Measurements from ENCODE around the gene CDC5L. TPM values are rescaled to one million over a fixed set of nuclear protein-coding genes. Genes with fewer than 3 reads are reported as not detected.

The CDC5L gene
- total RNA-seq, 1 donor from 2014 or later = 26.5 TPM

- H3K36me3 Mint-ChIP-seq (ENCODE audit: low read depth) = no peaks in the 10 kb centered on the region
Measured at GRCh38 chr6:44473393-44474189, 86.1 kb downstream of the CDC5L start.

GRCh38 chr6:44474190-44474631 is 86.7 kb downstream of the CDC5L start:
- no peaks in the 10 kb centered on the region for H3K36me3 Mint-ChIP-seq (ENCODE audit: low read depth)
- H3K4me1 Mint-ChIP-seq = no peaks in the 10 kb centered on the region
- no peak overlapping the region for H3K27ac Mint-ChIP-seq
- intact Hi-C loops (cut with micrococcal nuclease) = loop anchor here (2.0 to 10.0 kb wide), 3 partner anchors 121 to 1449 kb away; no protein-coding TSS in a partner anchor
- no peak for DNase-seq
- H3K27me3 Mint-ChIP-seq = peaks cover 9% of the 10 kb centered on the region
- no peaks in the 10 kb centered on the region for H3K9me3 Mint-ChIP-seq
- H3K4me3 Mint-ChIP-seq = no peak overlapping the region

More at GRCh38 chr6:44473393-44474189, 86.1 kb downstream of the CDC5L start:
- Mint-ChIP-seq H3K27me3 (peaks cover 10% of the 10 kb centered on the region), H3K4me3 (no peak overlapping the region), H3K27ac (no peak overlapping the region), H3K4me1 (no peaks in the 10 kb centered on the region), H3K9me3 (no peaks in the 10 kb centered on the region)
- DNase-seq = no peak
- intact Hi-C loops (cut with micrococcal nuclease) = loop anchor here (2.0 to 10.0 kb wide), 3 partner anchors 121 to 1449 kb away; no protein-coding TSS in a partner anchor

- H3K9me3 Mint-ChIP-seq = no peaks in the 10 kb centered on the region
- peaks cover 13% of the 10 kb centered on the region for H3K27me3 Mint-ChIP-seq
- no peak for DNase-seq
- H3K36me3 Mint-ChIP-seq (ENCODE audit: low read depth) = no peaks in the 10 kb centered on the region
- H3K27ac Mint-ChIP-seq = no peak overlapping the region
- H3K4me3 Mint-ChIP-seq = no peak overlapping the region
- H3K4me1 Mint-ChIP-seq = no peaks in the 10 kb centered on the region
- intact Hi-C loops (cut with micrococcal nuclease) = loop anchor here (2.0 to 10.0 kb wide), 4 partner anchors 120 to 1448 kb away; no protein-coding TSS in a partner anchor
Measured at GRCh38 chr6:44474643-44475042, 87.1 kb downstream of the CDC5L start.

- no peak for DNase-seq
- peaks cover 13% of the 10 kb centered on the region for H3K27me3 Mint-ChIP-seq
Measured at GRCh38 chr6:44475417-44475778, 87.9 kb downstream of the CDC5L start.

GRCh38 chr6:44475779-44476434 is 88.4 kb downstream of the CDC5L start:
- no peak overlapping the region for H3K27ac Mint-ChIP-seq
- H3K4me3 Mint-ChIP-seq = no peak overlapping the region
- peaks cover 13% of the 10 kb centered on the region for H3K27me3 Mint-ChIP-seq
- H3K36me3 Mint-ChIP-seq (ENCODE audit: low read depth) = no peaks in the 10 kb centered on the region
- intact Hi-C loops (cut with micrococcal nuclease) = loop anchor here (2.0 to 10.0 kb wide), 4 partner anchors 119 to 1447 kb away; no protein-coding TSS in a partner anchor
- no peaks in the 10 kb centered on the region for H3K9me3 Mint-ChIP-seq
- DNase-seq = peak; percentile 93
- no peaks in the 10 kb centered on the region for H3K4me1 Mint-ChIP-seq

More at GRCh38 chr6:44475417-44475778, 87.9 kb downstream of the CDC5L start:
- Mint-ChIP-seq H3K27ac (no peak overlapping the region), H3K36me3 (ENCODE audit: low read depth) (no peaks in the 10 kb centered on the region), H3K9me3 (no peaks in the 10 kb centered on the region), H3K4me1 (no peaks in the 10 kb centered on the region), H3K4me3 (no peak overlapping the region)
- intact Hi-C loops (cut with micrococcal nuclease) = loop anchor here (2.0 to 10.0 kb wide), 4 partner anchors 119 to 1447 kb away; no protein-coding TSS in a partner anchor

GRCh38 chr6:44476849-44477248 is 89.3 kb downstream of the CDC5L start:
- Mint-ChIP-seq H3K9me3 (no peaks in the 10 kb centered on the region), H3K36me3 (ENCODE audit: low read depth) (no peaks in the 10 kb centered on the region), H3K4me3 (no peak overlapping the region), H3K27ac (no peak overlapping the region), H3K27me3 (peaks cover 11% of the 10 kb centered on the region), H3K4me1 (no peaks in the 10 kb centered on the region)
- intact Hi-C loops (cut with micrococcal nuclease) = loop anchor here (5.0 to 10.0 kb wide), 3 partner anchors 118 to 945 kb away; no protein-coding TSS in a partner anchor
- no peak for DNase-seq

GRCh38 chr6:44477293-44477894 is 89.9 kb downstream of the CDC5L start:
- no peaks in the 10 kb centered on the region for H3K4me1 Mint-ChIP-seq
- no peak for DNase-seq
- no peak overlapping the region for H3K4me3 Mint-ChIP-seq
- H3K27ac Mint-ChIP-seq = no peak overlapping the region
- intact Hi-C loops (cut with micrococcal nuclease) = loop anchor here (5.0 to 10.0 kb wide), 3 partner anchors 117 to 945 kb away; no protein-coding TSS in a partner anchor
- no peaks in the 10 kb centered on the region for H3K36me3 Mint-ChIP-seq (ENCODE audit: low read depth)
- no peaks in the 10 kb centered on the region for H3K9me3 Mint-ChIP-seq
- H3K27me3 Mint-ChIP-seq = peaks cover 11% of the 10 kb centered on the region

GRCh38 chr6:44478158-44478557 is 90.7 kb downstream of the CDC5L start:
- Mint-ChIP-seq H3K36me3 (ENCODE audit: low read depth) (no peaks in the 10 kb centered on the region), H3K27me3 (peaks cover 11% of the 10 kb centered on the region), H3K4me1 (no peaks in the 10 kb centered on the region), H3K4me3 (no peak overlapping the region), H3K27ac (no peak overlapping the region), H3K9me3 (no peaks in the 10 kb centered on the region)
- no peak for DNase-seq
- intact Hi-C loops (cut with micrococcal nuclease) = loop anchor here (5.0 to 10.0 kb wide), 3 partner anchors 117 to 944 kb away; no protein-coding TSS in a partner anchor

- Mint-ChIP-seq H3K9me3 (no peaks in the 10 kb centered on the region), H3K27me3 (peaks cover 11% of the 10 kb centered on the region), H3K27ac (no peak overlapping the region), H3K4me1 (no peaks in the 10 kb centered on the region), H3K36me3 (ENCODE audit: low read depth) (no peaks in the 10 kb centered on the region), H3K4me3 (no peak overlapping the region)
- no peak for DNase-seq
- intact Hi-C loops (cut with micrococcal nuclease) = loop anchor here (5.0 to 10.0 kb wide), 3 partner anchors 116 to 944 kb away; no protein-coding TSS in a partner anchor
Measured at GRCh38 chr6:44478591-44479254, 91.2 kb downstream of the CDC5L start.

GRCh38 chr6:44480097-44480541 is 92.6 kb downstream of the CDC5L start:
- H3K4me3 Mint-ChIP-seq = no peak overlapping the region

GRCh38 chr6:44481056-44481455 is 93.5 kb downstream of the CDC5L start:
- peaks cover 12% of the 10 kb centered on the region for H3K27me3 Mint-ChIP-seq
- no peaks in the 10 kb centered on the region for H3K9me3 Mint-ChIP-seq
- H3K36me3 Mint-ChIP-seq (ENCODE audit: low read depth) = no peaks in the 10 kb centered on the region
- no peak overlapping the region for H3K4me3 Mint-ChIP-seq
- intact Hi-C loops (cut with micrococcal nuclease) = no loop called here
- H3K27ac Mint-ChIP-seq = no peak overlapping the region
- H3K4me1 Mint-ChIP-seq = no peaks in the 10 kb centered on the region
- DNase-seq = no peak

More at GRCh38 chr6:44480097-44480541, 92.6 kb downstream of the CDC5L start:
- H3K27ac Mint-ChIP-seq = no peak overlapping the region
- no peaks in the 10 kb centered on the region for H3K4me1 Mint-ChIP-seq
- intact Hi-C loops (cut with micrococcal nuclease) = no loop called here
- no peaks in the 10 kb centered on the region for H3K36me3 Mint-ChIP-seq (ENCODE audit: low read depth)
- H3K9me3 Mint-ChIP-seq = no peaks in the 10 kb centered on the region
- H3K27me3 Mint-ChIP-seq = peaks cover 11% of the 10 kb centered on the region
- DNase-seq = no peak

- Mint-ChIP-seq H3K36me3 (ENCODE audit: low read depth) (no peaks in the 10 kb centered on the region), H3K27ac (no peak overlapping the region), H3K4me3 (no peak overlapping the region), H3K9me3 (no peaks in the 10 kb centered on the region), H3K27me3 (peaks cover 16% of the 10 kb centered on the region), H3K4me1 (no peaks in the 10 kb centered on the region)
- intact Hi-C loops (cut with micrococcal nuclease) = no loop called here
- DNase-seq = no peak
Measured at GRCh38 chr6:44481760-44482159, 94.3 kb downstream of the CDC5L start.
